Fibroblast of peridontal ligament (primary cell): Measurements from ENCODE around the gene DMRTA1.
A peak's percentile ranks its signal among the peaks of the same experiment; 100 is the strongest.
"Not testable (repeated sequence)": the region's sequence is repeated elsewhere in the genome, so short reads cannot be mapped to it uniquely, and the experiment has no call there.

ENCODE experiments used
- DNase-seq: peaks from one replicate; pipeline ENCODE4 v3.0.0-alpha.2; 2010; ENCODE audit errors: extremely low read depth

Gene DMRTA1

DNA sequence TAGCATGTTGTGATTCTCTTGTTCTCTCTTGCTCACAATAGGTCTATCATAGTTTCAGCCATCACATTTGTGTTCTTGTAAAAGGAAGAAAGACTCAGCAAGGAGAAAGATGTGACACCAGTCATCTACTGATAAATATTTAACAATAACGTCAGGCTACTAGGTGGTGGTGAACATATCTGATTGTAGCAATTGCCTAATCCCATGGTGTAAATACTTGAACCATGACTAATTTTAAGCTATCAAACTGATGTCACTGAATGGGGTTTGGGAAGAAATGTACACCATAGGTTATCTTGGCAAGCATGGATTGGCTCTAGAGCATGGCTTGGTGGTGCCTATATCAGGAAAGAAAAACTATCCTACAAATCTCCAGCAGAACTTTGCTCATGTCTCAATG is 16.6 kb downstream of the DMRTA1 start:
- no peak for DNase-seq

DNA sequence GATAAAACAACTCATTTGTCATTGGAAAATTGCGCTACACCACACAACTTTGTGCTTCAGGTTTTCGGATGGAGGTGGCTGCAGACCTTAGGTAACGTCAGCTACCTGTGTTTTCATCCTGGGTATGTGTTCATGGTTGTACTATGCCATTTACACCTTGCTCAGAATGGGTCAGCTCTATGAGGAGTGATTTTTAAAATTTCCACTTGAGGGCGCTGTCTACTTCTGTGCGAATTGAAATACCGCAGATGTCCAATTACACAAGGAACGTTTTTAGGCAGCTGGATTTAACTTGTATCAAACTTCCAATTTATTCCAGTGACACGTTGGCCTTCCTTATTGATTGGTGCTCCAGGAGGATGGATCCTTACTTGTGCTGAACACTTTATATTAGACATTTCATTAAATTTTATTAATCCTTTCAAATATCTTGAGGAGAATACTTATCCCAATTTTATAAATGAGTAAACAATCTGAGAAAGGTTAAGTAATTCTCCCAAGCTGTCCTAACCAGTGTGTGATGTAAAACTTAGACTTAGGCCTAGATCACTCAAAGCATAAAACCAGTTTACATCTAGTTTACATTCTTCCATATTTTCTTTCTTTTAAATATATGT is 23.4 kb downstream of the DMRTA1 start:
- DNase-seq: peak; percentile 37

DNA sequence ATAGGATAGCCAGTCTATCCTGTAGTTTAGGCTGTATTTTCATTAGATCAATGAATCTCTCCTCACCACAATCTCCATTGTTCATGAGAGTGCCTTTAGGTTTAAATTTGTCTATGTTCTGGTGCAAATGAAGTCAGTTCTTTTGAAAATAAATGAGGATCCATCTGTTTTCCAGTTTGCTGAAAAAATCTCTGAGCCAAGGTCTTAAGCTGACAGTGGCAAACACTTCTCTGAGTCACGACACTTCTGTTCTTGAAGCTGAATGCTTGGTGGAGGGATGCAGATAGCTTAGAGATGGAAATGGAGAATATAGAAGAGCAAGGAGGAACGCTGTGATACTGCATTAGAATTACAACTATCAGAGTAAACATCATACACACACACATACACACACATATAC is 34.9 kb downstream of the DMRTA1 start:
- DNase-seq: no peak

DNA sequence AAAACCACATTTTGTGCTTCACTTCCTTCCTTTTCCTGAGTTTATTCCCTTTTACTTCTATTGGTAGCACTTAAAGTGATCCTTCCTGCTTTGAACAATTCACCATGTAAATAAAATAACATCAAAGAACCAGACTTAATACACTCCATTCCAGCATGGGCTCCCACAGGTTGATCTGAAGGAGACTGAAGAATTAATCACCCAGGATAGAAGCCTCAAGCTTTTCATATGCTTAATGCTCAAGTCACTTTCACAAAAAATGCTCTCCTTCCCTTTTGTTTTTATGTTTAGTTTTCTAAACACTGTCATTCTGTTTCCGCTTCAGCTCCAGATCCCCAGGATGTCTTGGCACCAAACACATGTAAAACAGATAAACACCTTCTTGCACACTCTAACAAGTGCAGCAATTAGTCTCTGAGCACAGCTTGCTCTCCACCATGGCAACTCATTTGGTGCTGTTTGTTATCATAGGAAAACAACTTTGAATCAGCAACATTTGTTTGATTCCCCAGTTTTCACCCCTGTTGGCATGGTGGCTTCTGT is 37.0 kb downstream of the DMRTA1 start:
- no peak for DNase-seq

DNA sequence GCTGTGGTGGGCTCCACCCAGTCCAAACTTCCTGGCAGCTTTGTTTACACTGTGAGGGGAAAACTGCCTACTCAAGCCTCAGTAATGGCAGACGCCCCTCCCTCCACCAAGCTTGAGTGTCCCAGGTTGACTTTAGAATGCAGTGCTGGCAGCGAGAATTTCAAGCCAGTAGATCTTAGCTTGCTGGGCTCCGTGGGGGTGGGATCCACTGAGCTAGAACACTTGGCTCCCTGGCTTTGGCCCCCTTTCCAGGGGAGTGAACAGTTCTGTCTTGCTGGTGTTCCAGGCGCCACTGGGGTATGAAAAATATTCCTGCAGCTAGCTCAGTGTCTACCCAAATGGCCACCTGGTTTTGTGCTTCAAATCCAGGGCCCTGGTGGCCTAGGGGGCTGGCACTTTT is 49.6 kb downstream of the DMRTA1 start:
- DNase-seq: not testable (repeated sequence)
